ENCODE results near the gene KIAA0232.

- TF ChIP-seq CTCF (optimal IDR thresholded peaks at IDR 0.05 in 1 of 3, IDR thresholded peaks at IDR 0.05 in 1 of 3, conservative IDR thresholded peaks at IDR 0.05 in 1 of 3; ENCODE audit: extremely low read depth in 1 of 3, insufficient read depth in 2 of 3, low read length in 3 of 3) (no peak), EZH2 (IDR thresholded peaks at IDR 0.05; ENCODE audit: low read length) (no peak)
Measured at GRCh38 chr4:6929339-6929811, 146.8 kb downstream of the KIAA0232 start.

Data from keratinocyte (primary cell).